ENCODE data around the gene LRMDA.

Gene LRMDA

GRCh38 chr10:75439811-75440210 lies 8.4 kb downstream of the LRMDA start:
- H3K27ac ChIP-seq, result no peak overlapping the region
- H3K4me1 ChIP-seq, result no peaks in the 10 kb centered on the region
- no peak overlapping the region for H3K4me3 ChIP-seq
- peaks cover 0 to 7% (median 5%) of the 10 kb centered on the region in 3 donors for H3K36me3 ChIP-seq
- intact Hi-C loops (cut with DNase I; ENCODE audit: low total_unique reads), result no loop called here
- TF ChIP-seq CTCF (IDR thresholded peaks at IDR 0.05), result no peak
- no peaks in the 10 kb centered on the region for H3K27me3 ChIP-seq
- peaks cover 0 to 24% (median 9%) of the 10 kb centered on the region in 3 donors for H3K9me3 ChIP-seq
- DNase-seq, result no peak

GRCh38 chr10:75440271-75440793 lies 8.9 kb downstream of the LRMDA start:
- TF ChIP-seq CTCF (IDR thresholded peaks at IDR 0.05), result no peak
- Histone ChIP-seq H3K9me3 (peaks cover 0 to 27% (median 9%) of the 10 kb centered on the region in 3 donors), H3K36me3 (peaks cover 0 to 7% (median 5%) of the 10 kb centered on the region in 3 donors), H3K27ac (no peak overlapping the region), H3K27me3 (no peaks in the 10 kb centered on the region), H3K4me3 (no peak overlapping the region), H3K4me1 (no peaks in the 10 kb centered on the region)
- intact Hi-C loops (cut with DNase I; ENCODE audit: low total_unique reads), result no loop called here
- DNase-seq, result no peak

- Histone ChIP-seq H3K4me3 (no peak overlapping the region), H3K4me1 (no peaks in the 10 kb centered on the region), H3K27me3 (no peaks in the 10 kb centered on the region), H3K27ac (no peak overlapping the region), H3K9me3 (peaks cover 0 to 34% (median 9%) of the 10 kb centered on the region in 3 donors), H3K36me3 (peaks cover 0 to 7% (median 5%) of the 10 kb centered on the region in 3 donors)
- no peak for TF ChIP-seq CTCF (IDR thresholded peaks at IDR 0.05)
- no peak for DNase-seq
- intact Hi-C loops (cut with DNase I; ENCODE audit: low total_unique reads), result no loop called here
These were observed 9.8 kb downstream of the LRMDA start for GRCh38 chr10:75441196-75441595.

- Histone ChIP-seq H3K9me3 (peaks cover 0 to 39% (median 9%) of the 10 kb centered on the region in 3 donors), H3K27ac (no peak overlapping the region), H3K4me3 (no peak overlapping the region), H3K36me3 (peaks cover 0 to 7% (median 5%) of the 10 kb centered on the region in 3 donors), H3K4me1 (no peaks in the 10 kb centered on the region), H3K27me3 (no peaks in the 10 kb centered on the region)
- DNase-seq, result no peak
- intact Hi-C loops (cut with DNase I; ENCODE audit: low total_unique reads), result no loop called here
- TF ChIP-seq CTCF (IDR thresholded peaks at IDR 0.05), result no peak
These were observed 10.3 kb downstream of the LRMDA start for GRCh38 chr10:75441682-75442081.

GRCh38 chr10:75443362-75443761 lies 11.9 kb downstream of the LRMDA start:
- Histone ChIP-seq H3K36me3 (peaks cover 0 to 7% (median 5%) of the 10 kb centered on the region in 3 donors), H3K27ac (no peak overlapping the region), H3K9me3 (peaks cover 0 to 40% (median 9%) of the 10 kb centered on the region in 3 donors), H3K4me3 (no peak overlapping the region), H3K27me3 (no peaks in the 10 kb centered on the region), H3K4me1 (no peaks in the 10 kb centered on the region)
- no peak for TF ChIP-seq CTCF (IDR thresholded peaks at IDR 0.05)
- no peak for DNase-seq
- intact Hi-C loops (cut with DNase I; ENCODE audit: low total_unique reads), result no loop called here

Measured in tibial artery (tissue), 4 donors.